Measurements from ENCODE around the gene CPEB1.

CPEB1 gene

DNA sequence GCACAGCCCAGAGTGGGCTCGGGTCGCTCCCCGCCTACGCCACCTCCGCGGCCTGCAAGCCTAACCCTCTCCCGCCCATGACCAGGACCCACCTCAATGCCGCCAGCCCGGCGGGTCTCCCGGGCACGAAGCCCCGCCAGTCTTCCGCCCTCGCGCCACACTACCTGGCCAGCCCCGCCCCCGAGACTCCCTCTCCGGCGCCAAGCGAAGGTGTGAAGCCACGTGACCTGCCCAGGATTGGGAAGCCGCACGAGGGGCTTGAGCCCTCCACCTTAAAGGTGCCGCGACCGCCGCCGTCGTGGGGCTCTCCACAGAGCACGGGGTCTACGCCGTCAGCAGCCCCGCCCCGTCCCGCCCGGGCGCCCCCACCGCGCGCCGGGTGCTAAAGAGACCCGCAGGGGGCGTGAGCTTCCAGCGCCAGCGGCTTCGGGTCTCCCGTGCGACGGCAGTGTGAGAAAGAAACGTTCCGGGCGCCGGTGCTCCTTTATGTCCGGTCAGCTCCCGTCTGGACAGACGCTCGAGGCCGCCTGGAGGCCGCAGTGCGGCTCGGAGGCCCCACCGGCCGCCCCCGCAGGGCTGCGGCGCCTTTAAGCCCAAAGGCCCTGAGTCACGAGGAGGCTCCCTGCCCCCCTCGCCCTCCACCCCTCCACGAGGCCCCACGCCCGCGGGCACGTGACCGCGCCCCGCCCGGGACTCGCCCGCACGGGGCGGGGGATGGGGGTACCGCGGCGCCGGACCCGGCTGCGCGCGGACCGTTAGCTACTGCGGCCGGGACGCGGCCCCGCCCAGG, at the start of gene CPEB1:
Gene CPEB1 (minus strand): TSS at position 319 of the 790 bp plus-strand sequence. CDS start 18,904 bp downstream, outside the sequence.
- peak in 2 of 3 experiments; percentile 90 to 91 for DNase-seq

DNA sequence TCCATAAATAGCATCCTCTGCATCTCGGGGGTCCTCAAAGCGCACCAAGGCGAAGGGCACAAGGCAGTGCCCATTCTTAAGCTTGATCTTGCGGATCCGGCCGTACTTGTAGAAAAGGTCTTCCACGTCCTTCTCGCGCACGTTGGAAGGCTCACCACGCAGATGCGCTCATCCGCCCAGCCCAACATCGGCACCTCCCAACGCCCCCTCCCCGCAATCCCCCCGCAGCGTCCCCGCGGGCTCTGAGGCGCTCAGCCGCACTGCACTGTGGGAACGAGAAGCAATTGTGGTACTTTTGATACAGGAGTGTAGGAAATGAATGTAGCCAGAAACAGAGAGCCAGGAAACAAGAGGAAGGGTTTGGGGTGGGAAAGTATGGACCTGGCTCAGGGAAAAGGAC, 45.0 kb upstream of the CPEB1 start:
- DNase-seq = no peak

DNA sequence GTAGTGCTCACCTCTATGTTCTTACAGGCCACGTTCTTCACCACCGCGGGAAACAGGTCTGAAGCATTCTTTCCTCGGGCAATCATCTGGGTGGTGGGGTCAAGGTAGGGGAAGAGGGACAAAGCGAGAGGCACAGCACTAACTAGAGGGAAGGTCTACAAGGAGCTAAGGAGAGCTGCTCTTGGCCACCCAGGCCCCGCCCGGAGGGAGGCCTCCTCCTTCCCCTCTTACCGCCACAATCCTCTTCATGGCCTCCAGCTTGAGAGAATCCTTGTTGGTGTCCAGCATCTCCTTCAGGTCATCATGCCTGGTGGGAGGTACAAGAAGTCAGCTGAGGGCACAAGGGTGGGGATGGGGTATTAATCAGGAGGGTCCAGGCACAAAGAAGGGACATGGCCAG, 42.0 kb upstream of the CPEB1 start:
- no peak for DNase-seq

DNA sequence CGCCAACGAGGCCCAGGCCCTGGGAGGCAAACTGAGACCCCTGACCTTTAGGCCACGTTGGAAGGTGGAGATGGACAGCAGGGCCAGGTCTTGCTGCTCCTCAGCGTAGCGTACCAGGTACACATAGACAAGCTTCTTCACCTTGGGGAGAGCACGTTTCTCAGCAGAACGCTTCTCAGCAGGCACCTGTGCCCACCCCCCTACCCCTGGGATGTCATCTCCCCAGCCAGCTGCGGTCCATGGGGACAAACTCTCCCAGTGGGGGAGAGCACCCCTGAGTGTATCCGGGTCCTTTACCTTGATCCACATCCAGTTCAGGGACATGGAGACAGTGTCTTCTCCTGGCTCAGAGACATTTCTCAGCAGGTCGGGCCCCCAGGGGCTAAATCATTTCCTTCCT, 41.5 kb upstream of the CPEB1 start:
- no peak for DNase-seq

DNA sequence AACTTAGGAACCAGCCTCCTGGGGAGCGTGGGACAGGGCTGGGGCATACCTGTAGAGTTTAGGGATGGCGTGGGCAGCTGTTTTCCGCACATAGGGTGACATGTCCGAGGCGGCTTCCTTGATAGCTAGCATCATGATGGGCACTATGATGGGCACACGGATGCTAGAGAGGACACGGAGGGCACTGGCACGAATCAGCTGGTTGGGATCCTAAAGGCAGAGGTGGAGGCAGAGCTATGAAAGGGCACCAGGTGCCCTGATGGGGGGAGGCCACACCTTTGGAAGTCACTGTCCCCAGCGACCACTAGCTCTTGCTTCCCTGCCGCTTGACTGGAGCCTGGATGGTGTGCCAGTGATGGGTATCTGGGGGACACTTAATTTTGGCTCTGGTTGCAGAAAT, 34.2 kb upstream of the CPEB1 start:
- peak in 1 of 3 experiments; percentile 35 for DNase-seq

DNA sequence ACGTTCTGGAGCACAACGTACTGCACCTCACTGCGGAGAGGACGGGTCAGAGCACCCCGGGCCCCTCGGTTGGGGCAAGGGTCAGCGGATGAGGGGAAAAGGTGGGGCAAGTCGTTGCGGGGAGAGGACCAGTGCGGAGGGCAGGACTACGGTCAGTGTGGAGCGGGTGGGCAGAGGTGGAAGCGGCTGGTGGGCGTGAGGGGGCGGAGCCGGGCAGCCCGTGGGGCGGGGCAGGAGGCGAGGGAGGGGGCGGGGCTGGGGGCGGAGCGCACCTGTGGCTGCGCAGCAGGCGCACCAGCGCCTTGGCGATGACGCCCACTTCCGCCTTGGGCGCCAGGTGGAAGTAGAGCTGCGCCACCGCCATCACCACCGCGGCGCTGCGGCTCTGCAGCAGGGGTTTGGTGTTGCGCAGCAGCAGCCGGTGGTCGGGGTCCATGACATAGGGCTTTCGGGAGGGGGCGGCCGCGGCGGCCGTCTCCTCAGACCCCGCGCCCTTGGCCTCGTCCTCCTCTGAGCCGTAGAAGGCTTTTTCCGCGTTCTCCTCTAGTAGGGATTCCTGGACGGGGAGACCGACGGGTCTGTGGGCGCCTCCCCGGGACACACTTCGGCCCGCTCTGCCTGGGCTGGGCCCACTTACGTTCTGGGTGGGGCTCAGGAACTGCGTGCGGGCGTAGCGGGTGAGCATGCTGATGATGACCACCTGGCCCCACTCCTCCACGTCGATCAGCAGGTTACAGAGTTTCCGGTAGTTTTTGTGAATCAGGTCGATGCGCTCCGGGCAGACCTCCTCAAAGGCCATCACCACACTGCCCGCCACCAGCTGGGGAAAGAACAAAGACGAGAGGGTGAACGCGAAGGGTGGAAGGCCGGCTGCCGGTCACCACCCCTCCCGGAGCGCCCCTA, 33.3 kb upstream of the CPEB1 start:
- peak; percentile 67 to 70 (median 69) for DNase-seq

DNA sequence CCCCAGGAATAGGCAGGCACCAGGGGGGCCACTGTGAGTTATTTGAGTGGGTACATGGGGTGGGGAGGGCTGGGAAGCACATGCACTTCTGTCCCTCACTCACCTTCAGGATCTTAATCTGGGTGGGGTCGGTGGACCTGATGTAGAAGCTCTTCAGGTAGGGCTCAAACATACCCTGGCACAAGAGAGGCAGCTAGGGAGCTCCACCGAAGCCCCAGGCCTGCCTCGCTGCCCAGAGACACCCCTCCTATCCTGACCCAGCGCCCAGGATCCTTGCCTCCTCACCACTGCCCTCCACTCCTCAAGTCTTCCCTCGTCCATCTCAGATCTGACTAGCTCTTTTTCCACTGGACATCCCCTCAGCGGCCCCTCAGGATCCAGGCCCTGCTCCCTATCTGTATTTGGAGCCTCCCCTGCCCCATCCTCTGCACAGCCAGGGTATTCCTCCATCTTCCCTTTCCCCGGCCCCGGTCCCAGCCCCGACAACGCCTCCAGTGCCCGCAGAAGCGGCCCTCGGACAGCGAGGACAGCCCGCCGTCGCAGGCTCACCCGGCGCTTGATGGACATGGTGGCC, 32.5 kb upstream of the CPEB1 start:
- DNase-seq = no peak

DNA sequence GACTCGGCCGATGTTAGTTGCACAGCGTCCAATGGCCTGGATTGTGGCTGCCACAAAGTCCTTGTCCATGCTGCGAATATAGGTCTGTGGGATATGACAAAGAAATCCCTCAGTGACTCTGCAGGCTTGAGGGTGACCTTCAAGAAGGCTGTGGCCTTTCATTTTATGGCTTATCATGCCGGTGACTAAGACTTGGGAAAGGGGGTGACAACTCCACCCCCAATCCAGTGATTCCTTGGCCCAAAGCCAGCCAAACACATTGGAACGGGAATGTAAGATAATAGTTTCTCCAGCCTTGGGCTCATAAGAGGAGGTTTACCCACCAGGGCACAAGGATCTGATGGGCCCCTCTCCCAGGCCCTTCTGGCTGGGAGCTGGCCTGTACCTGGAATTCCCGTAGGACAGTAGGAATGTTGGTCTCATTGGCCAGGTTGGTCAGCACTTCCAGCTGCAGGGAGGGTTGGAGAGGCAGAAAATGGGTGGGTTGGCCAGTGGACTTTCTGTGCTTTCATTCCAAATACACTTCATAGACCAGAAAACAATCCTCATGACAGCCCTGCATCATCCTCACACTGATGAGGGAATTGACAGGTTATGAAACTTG, 30.7 kb upstream of the CPEB1 start:
- no peak for DNase-seq

DNA sequence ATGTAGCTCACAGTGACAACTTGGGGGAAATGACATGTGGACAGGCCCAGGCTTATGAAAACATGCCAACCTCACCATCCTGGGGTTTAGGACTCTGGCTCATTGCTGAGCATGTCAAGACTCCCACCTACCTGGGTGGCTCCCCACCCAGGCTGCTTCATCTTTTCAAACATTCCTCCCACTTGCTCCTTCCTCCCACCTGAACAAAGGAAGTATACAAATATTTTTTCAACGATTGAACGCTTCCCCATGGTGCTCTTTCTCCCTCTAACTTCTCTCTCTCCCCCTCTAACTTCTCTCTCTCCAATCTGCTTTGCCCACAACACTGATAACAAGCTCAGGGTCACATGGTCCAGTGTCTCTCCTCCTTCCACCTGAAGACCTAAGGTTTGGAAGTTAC, 27.7 kb upstream of the CPEB1 start:
- DNase-seq = no peak

DNA sequence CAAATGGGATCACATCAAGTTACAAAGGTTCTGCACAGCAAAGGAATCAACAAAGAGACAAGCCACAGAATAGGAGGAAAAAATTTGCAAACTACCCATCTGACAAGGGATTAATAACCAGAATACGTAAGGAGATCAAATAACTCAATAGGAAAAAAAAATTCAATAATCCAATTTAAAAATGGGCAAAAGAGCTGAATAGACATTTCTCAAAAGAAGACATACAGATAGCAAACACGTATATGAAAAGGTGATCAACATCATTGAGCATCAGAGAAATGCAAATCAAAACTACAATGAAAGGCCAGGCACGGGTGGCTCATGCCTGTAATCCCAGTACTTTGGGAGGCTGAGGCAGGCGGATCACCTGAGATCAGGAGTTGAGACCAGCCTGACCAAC, 23.5 kb upstream of the CPEB1 start:
- no peak for DNase-seq

DNA sequence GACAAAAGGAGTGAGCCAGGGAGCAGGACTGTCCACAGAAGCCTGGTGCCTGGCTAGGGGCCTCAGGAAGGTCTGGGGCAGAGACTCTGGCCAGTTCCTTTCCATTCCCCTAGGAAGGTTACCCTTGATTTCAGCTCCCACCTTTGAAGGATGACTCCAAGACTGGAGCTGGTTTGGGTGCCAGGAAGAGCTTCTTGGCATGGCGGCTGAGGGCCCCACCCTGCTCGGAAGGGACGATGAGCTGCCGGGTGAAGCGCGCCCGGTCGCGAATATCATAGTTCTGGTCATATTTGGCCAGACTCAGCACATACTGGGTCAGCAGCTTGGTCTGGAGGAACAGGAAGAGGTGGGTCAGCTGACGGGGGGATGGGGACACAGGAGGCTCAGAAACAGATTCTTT, 19.4 kb upstream of the CPEB1 start:
- no peak for DNase-seq

DNA sequence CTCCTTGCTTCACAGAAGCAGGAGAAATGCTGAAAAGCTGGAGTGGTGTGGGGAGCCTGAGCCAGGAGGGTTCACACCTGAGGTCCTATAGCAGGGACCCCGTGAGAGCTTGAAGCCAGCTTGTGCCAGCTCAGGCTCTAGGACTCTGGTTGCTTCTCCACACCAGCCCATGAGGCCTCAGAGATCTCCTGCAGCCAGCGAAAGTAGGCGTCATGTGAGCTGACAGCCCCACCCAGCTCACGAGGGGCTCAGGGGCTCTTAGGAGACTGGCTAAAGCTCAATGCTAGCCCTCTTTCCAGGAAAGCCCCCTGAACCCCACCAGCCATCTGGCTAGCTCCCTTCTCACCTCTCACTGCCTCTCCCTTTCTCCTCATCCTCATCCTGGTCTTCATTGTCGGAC, 16.9 kb upstream of the CPEB1 start:
- DNase-seq = no peak

DNA sequence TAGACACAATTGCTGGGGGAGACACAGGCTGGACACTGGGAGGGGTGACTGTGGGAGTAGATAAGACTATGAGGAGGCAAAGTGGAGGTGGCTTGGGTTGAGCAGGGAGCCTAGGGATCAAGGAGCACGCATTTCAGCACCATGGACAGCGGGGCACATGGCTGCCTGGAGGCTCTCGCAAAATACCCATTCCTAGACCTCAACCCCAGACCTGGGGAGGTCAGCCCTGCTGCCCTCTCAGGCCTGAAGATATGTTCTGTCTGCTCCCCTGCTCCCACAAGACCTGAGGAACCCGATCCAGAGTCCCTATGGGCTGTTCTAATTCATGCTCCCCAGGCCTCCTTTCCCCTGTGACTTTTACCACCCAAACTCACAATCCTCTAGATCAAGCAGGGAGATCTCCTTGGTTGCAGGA, 16.0 kb upstream of the CPEB1 start:
- no peak for DNase-seq

DNA sequence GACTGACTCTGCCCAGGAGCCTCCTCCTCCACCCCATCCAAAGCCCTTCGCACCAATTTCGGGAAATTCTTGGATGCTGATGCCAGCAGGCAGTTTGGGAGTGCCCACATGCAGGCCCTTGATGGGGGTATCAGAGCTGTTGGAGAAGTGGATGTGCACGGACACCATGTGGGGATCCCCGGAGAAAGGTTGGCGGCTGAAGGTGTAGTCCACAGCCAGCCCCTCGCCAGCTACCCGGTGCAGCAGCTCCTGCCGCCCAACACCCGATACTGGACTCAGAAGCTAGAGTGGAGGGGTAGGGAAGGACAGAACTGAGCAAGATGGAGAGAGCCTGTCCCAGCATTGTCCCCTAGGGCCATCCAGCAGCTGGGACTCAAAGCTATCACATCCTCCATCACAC, 15.5 kb upstream of the CPEB1 start:
- no peak for DNase-seq

DNA sequence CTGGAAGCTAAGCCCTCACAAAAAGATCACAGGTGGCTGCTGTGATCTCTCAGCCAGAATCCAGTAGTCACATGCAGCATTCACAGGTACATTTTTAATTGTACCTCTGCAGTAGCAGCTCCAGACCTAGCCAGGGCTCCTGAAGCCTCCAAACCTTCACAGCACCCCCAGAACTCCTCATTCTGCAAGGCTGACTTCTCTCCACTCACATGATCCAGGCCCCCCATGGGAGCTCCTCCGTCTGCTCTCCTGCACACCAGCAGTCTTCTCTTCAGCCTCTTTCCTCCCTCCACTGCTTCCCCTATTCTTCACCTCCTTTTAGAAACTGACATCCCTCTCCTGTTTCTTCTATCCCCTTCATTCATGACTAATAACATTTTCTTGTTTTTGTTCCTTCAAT, 13.2 kb upstream of the CPEB1 start:
- no peak for DNase-seq

DNA sequence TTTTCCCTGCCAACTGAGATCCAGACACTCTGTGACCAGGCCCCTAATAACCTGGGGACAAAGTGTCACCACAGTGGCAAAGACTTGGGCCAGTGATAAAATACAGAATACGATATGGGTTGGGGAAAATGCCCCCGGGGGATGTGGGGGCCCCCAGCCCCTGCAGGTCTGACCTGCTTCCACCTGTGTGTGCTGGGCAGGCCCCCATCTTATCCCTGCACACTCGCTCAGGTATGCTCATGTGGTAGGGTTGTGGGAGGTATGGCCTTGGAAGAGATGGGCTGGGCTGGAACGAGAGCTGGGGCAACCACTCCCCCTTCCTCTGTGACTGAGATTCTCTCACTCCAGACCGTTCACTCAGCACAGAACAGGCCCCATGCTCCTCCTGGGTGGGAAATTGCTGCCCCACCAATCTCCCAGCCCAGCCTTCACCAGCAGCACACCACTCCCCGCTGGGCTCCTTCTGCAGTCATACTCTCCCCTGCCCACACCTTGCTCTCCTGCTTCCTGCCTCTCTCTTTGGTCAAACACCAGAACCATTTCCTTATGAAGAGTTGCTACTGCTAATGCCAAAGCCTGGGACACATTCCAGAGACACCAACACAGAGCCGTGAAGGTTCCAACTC, 9.6 kb upstream of the CPEB1 start:
- DNase-seq = no peak

DNA sequence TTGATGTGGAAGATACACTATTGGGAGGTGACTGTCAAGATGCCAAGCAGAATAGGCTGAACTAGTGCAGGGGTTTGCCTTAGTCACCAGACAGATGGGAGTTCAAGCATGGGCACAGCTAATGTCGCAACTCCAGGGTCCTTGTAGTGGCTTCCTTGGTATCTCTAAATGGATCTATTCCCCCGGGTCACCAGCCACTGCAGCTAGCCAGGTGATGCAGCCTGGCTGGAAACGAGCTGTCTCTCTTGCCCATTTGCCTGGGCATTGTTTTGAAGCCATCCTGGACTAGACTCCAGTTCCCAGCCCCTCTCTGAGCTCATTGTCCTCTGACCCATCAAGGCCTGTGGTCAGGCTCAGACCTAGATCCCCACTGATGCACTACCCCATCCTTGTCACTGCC, 8.4 kb upstream of the CPEB1 start:
- no peak for DNase-seq

DNA sequence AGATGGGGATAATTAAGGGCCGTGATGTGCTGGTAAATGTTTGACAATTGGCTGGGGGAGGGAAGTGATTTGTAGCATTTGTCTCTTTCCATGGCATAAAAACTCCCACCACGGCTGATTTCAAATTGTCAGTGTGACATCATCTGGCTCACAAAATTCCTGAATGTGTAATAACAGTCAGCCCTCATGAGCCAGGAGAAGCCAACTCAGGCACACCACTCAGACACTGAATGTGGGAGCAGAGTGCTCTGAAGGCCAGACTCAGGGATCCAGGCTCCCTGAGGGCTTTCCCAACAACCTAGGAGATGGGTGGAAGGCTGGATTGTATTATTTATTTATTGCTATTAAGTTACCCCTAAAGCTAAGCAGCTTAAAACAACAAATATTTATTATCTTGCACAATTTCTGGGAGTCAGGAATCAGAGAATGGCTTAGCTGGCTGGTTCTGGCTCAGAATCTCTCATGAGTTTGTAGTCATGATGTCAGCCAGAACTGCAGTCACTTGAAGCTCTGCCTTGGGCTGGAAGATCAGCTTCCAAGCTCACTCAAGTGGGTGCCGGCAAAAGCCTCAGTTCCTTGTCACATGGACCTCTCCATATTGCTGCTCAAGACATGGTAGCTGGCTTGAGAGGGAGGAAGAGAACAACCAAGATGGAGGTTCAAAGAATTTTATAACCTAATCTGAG, 6.5 kb upstream of the CPEB1 start:
- DNase-seq = no peak

DNA sequence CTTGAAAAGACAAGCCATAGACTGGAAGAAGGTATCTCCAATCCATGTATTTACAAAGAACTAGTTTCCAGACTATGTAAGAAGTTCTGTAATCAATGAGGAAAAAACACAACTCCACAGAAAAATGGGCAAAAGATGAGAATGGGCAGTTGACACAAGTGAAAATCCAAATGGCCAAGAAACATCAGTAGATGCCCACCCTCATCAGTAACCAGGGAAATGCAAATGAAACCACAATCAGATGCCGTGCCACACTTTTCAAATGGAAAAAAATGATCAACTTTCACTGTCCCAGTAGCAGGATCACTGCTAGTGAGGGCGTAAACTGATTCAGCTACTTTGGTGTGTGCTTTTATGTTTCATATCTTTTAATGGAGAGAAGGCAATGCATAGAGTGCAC, 4.5 kb upstream of the CPEB1 start:
- DNase-seq = no peak

DNA sequence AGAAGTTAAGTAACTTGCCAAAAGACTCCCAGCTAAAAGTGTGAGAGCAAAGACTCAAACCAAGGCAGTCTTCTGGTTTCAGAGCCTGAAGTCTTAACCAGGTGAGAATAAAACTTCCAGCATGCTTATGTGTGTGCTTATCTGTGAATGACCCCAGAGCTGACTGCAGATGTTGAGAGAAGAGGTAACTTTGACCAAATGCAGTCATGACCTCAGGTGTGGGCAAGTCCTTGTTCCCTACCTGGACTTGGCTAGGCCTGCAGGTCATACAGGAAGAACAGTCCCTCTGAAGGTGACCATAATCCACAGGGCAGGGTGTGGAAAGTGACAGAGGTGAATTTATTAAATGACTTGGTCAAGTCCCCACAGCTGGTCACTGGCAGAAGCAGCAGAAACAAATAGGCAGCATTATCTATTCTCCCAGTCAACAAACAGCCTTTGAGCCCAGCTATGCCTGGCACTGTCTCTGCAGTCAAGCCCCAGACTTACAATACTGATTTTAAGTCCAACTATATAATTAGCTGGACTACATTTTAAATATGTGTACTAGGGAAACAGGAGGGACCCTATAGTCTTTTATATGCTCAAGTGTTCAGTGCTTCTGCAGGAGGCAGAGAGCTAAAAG, 3.0 kb upstream of the CPEB1 start:
- no peak for DNase-seq

DNA sequence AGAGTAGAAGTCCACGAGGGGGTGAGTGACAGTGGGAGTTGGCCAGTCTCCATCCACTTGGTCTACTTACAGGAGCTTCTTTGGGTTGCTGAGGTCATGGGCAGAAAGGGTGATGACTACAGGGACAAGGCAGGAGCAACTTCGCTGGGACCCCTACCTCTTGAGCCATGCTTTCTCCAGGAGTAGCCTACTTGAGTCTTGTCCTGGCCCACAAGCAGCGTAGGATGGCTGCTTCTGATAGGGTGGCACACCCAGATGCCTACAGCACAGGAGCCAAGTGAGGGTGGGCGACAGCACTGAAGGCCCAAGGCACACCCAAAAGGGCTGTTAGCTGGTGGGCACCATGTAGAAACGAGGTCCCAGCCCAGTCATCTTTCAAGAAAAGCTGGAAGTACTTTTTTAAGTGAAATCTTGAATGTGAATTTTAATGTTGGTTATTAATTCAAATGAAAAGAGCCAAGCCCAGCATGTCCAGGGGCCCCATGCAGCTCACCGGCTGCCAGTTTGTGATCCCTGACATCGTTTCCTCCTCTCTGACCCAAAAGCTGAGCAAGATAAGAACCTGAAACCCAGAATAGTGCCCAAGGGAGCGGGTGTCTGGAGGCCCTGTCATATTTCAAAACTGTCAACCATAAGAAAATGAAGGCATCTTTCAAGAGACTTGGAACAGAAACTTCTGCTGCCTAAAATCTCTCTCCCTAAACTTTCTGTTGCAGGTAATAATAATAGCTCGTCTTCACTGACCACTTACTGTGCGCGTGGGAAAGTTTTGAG, 2.2 kb upstream of the CPEB1 start:
- DNase-seq = no peak

Measured in NCI-H1417 (cell line).